GM12878 (cell line): ENCODE data around the gene AFF1. TPM values are rescaled to one million over a fixed set of nuclear protein-coding genes. Genes with fewer than 3 reads are reported as not detected.

Experiments used
- ATF3 ChIP-seq: IDR thresholded peaks from 2 replicates; pipeline ENCODE4 v1.6.1; 2011; ENCODE audit warnings: low read depth, mild to moderate bottlenecking, low read length, moderate library complexity, borderline replicate concordance; ENCODE audit errors: extremely low read depth
- ATF7 ChIP-seq: fragments of 450-650 bp; IDR thresholded peaks from 2 replicates; pipeline ENCODE4 v1.6.1; 2016; ENCODE audit warnings: low read depth, mild to moderate bottlenecking
- BACH1 ChIP-seq: fragments of 450-650 bp; IDR thresholded peaks from 2 replicates; pipeline ENCODE4 v1.6.1; 2017; ENCODE audit warnings: mild to moderate bottlenecking, borderline replicate concordance
- BCL11A ChIP-seq: IDR thresholded peaks from 2 replicates; pipeline ENCODE4 v1.6.1; 2011; ENCODE audit warnings: low read depth, low read length
- CBX3 ChIP-seq: fragments of 200-600 bp; sonication (generic); IDR thresholded peaks from 2 replicates; pipeline ENCODE4 v1.6.1; 2016; ENCODE audit warnings: low read depth, borderline replicate concordance
- CHD4 ChIP-seq: fragments of 200-600 bp; sonication (generic); IDR thresholded peaks from 2 replicates; pipeline ENCODE4 v1.6.1; 2016; ENCODE audit warnings: mild to moderate bottlenecking
- CTCF ChIP-seq, 3 experiments: IDR thresholded peaks in 2 of 3; conservative IDR thresholded peaks in 1 of 3; 2 replicates each; pipeline ENCODE4 v1.5.1; 2011; ENCODE audit warnings: low read depth in 3 of 3, low read length in 3 of 3, mild to moderate bottlenecking in 3 of 3, control low read depth in 2 of 3, moderate library complexity in 2 of 3, inconsistent platforms in 1 of 3, mixed read lengths in 1 of 3; ENCODE audit not compliant: control insufficient read depth in 2 of 3, insufficient read depth in 1 of 3; ENCODE audit errors: extremely low read depth in 1 of 3
- GATAD2B ChIP-seq: fragments of 450-650 bp; conservative IDR thresholded peaks from 2 replicates; pipeline ENCODE4 v1.6.1; 2017; ENCODE audit warnings: low read depth, mild to moderate bottlenecking, moderate library complexity
- KAT2A ChIP-seq: conservative IDR thresholded peaks from 2 replicates; pipeline ENCODE4 v1.6.1; 2011; ENCODE audit warnings: low read depth, low read length; ENCODE audit not compliant: control insufficient read depth
- KDM1A ChIP-seq: fragments of 200-600 bp; sonication (generic); IDR thresholded peaks from 2 replicates; pipeline ENCODE4 v1.6.1; 2016; ENCODE audit warnings: borderline replicate concordance
- MXI1 ChIP-seq: fragments of 150-350 bp; IDR thresholded peaks from 2 replicates; pipeline ENCODE4 v1.6.1; 2011; ENCODE audit warnings: low read depth, mild to moderate bottlenecking, inconsistent platforms, low read length, improper control_type of control experiment
- NFYA ChIP-seq: IDR thresholded peaks from 2 replicates; pipeline ENCODE4 v1.6.1; 2011; ENCODE audit warnings: low read depth, mild to moderate bottlenecking, low read length, improper control_type of control experiment, borderline replicate concordance
- NFYB ChIP-seq: IDR thresholded peaks from 2 replicates; pipeline ENCODE4 v1.6.1; 2011; ENCODE audit warnings: low read depth, mild to moderate bottlenecking, low read length, improper control_type of control experiment, moderate library complexity; ENCODE audit not compliant: insufficient read depth
- NKRF ChIP-seq: fragments of 450-650 bp; conservative IDR thresholded peaks from 2 replicates; pipeline ENCODE4 v1.6.1; 2017; ENCODE audit warnings: mild to moderate bottlenecking, moderate library complexity
- NR2F1 ChIP-seq: fragments of 450-650 bp; conservative IDR thresholded peaks from 2 replicates; pipeline ENCODE4 v1.6.1; 2017; ENCODE audit warnings: mild to moderate bottlenecking
- PKNOX1 ChIP-seq: fragments of 450-650 bp; IDR thresholded peaks from 2 replicates; pipeline ENCODE4 v1.6.1; 2016; ENCODE audit warnings: mild to moderate bottlenecking
- POLR2A ChIP-seq: IDR thresholded peaks from 2 replicates; pipeline ENCODE4 v1.6.1; 2011; ENCODE audit warnings: low read depth, mild to moderate bottlenecking, low read length
- POLR2AphosphoS5 ChIP-seq: IDR thresholded peaks from 2 replicates; pipeline ENCODE4 v1.6.1; 2011; ENCODE audit warnings: mild to moderate bottlenecking, low read length, inconsistent platforms
- RAD21 ChIP-seq: IDR thresholded peaks from 2 replicates; pipeline ENCODE4 v1.6.1; 2011; ENCODE audit warnings: mild to moderate bottlenecking, low read depth, low read length, moderate library complexity; ENCODE audit not compliant: insufficient read depth
- RCOR1 ChIP-seq: conservative IDR thresholded peaks from 2 replicates; pipeline ENCODE4 v1.6.1; 2012; ENCODE audit warnings: low read depth, low read length, improper control_type of control experiment
- SIN3A ChIP-seq: IDR thresholded peaks from 2 replicates; pipeline ENCODE4 v1.6.1; 2012; ENCODE audit warnings: low read depth, low read length, improper control_type of control experiment
- SMAD5 ChIP-seq: IDR thresholded peaks from 2 replicates; pipeline ENCODE4 v1.6.1; 2016; ENCODE audit warnings: antibody characterized with exemption, low read depth
- SP1 ChIP-seq: IDR thresholded peaks from one replicate; pipeline ENCODE4 v1.6.1; 2011; ENCODE audit warnings: low read depth, low read length
- TARDBP ChIP-seq: IDR thresholded peaks from 2 replicates; pipeline ENCODE4 v1.6.1; 2016; ENCODE audit warnings: borderline replicate concordance
- YBX1 ChIP-seq: fragments of 450-650 bp; IDR thresholded peaks from 2 replicates; pipeline ENCODE4 v1.6.1; 2016; ENCODE audit warnings: antibody characterized with exemption
- ZNF217 ChIP-seq: fragments of 450-650 bp; IDR thresholded peaks from 2 replicates; pipeline ENCODE4 v1.6.1; 2017; ENCODE audit warnings: antibody characterized with exemption, mild to moderate bottlenecking
- ZNF24 ChIP-seq: fragments of 450-650 bp; IDR thresholded peaks from 2 replicates; pipeline ENCODE4 v1.6.1; 2017; ENCODE audit warnings: antibody characterized with exemption, mild to moderate bottlenecking
- polyA plus RNA-seq, 11 experiments: library from polyadenylated mRNA; depleted of rRNA in 4 of 11; unstranded in 6 of 11; stranded (reverse) in 5 of 11; fragments of >200 nt; fragmentation: Nextera tagmentation in 4 of 11; fragmentation: Illumina TruSeq in 1 of 11; extraction: Ambion mirVana in 4 of 11; extraction: Trizol in 1 of 11; gene quantifications; 1 replicate in 1 of 11; 2 replicates in 10 of 11; pipeline versions ENCODE4 v1.2.1 to v1.2.3, GENCODE V29; 2011 to 2016; ENCODE audit warnings: inconsistent platforms in 2 of 11, missing spikeins in 2 of 11, low read depth in 1 of 11
- total RNA-seq, 4 experiments: library from RNA; depleted of rRNA in 3 of 4; stranded (reverse); fragments of >200 nt in 3 of 4; fragmentation: Illumina TruSeq in 1 of 4; extraction: Trizol in 1 of 4; gene quantifications; 2 replicates each; pipeline versions ENCODE4 v1.2.1 to v1.2.3, GENCODE V29; 2013 to 2021

AFF1 gene
- total and polyA plus RNA-seq, 10 of the 15 experiments (the other 5 are each of a cell fraction or from before 2014, with no cell fraction given), result 3.5 to 56.1 (median 21.5) TPM

GRCh38 chr4:86934771-86935565, at the start of gene AFF1 (continued):
- TF ChIP-seq YBX1 (no peak), KDM1A (no peak), ZNF24 (peak; percentile 76), CBX3 (no peak), NFYA (no peak), POLR2AphosphoS5 (peak; percentile 85), SIN3A (peak; percentile 18; the same call in 1 of the 2 replicates), RAD21 (peak; percentile 17; the same call in 1 of the 2 replicates), BACH1 (peak; percentile 82), SP1 (peak; percentile 9), ATF7 (no peak), POLR2A (peak; percentile 96), TARDBP (no peak), GATAD2B (peak; percentile 97), PKNOX1 (peak; percentile 42; the same call in 1 of the 2 replicates), CHD4 (no peak), NR2F1 (peak; percentile 99), RCOR1 (no peak), ZNF217 (peak; percentile 55; the same call in 1 of the 2 replicates), MXI1 (peak; percentile 22), BCL11A (0 out of 2 replicates have a peak, but pooled peaks have one; percentile 15), NKRF (peak; percentile 76), CTCF (IDR thresholded peaks at IDR 0.05 in 2 of 3, conservative IDR thresholded peaks at IDR 0.05 in 1 of 3; ENCODE audit: control insufficient read depth in 2 of 3, extremely low read depth in 1 of 3, insufficient read depth in 1 of 3, low read depth in 3 of 3, low read length in 3 of 3) (peak in 2 of 3 experiments; percentile 30 to 32; a peak in 4 of 6 replicates), NFYB (peak; percentile 26; the same call in 1 of the 2 replicates), ATF3 (no peak), KAT2A (no peak), SMAD5 (no peak)
